Measurements from ENCODE around the gene DSG4.

The DSG4 gene

DNA sequence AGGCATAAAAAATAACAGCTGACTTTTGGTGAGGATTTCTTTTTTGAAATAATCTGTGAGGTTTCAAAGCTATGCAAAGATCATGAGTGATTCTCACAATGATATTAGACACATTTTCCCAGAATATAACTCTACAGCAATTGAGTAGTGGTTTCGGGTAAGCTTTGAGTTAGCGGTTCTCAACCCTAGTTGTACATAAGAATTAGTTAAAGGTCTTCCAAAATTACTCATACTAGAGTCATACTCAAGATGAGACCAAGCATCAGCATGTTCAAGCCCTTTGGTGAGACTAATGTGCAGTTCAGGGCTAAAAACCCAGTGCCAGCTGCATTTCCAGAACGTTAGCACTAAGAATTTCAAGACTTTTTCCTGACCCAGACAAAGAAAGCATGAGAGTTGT, 31.1 kb downstream of the DSG4 start:
- DNase-seq (ENCODE audit: low spot score): no peak

DNA sequence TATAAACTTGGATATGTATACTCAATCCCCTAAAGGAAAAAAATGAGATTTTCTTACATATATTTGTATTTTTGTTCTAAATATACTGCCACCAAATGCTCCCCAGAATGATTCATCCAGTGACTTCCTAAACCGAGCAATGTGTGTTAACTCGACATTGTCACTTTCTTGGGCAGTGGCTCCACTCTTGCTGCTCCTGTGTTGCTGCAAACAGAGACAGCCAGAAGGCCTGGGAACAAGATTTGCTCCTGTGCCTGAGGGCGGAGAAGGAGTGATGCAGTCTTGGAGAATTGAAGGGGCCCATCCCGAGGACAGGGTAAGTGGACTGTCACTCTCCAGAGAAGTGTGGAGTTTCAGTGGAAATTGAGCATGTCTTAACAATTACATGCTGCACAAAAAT, 32.7 kb downstream of the DSG4 start:
- no peak for DNase-seq (ENCODE audit: low spot score)

DNA sequence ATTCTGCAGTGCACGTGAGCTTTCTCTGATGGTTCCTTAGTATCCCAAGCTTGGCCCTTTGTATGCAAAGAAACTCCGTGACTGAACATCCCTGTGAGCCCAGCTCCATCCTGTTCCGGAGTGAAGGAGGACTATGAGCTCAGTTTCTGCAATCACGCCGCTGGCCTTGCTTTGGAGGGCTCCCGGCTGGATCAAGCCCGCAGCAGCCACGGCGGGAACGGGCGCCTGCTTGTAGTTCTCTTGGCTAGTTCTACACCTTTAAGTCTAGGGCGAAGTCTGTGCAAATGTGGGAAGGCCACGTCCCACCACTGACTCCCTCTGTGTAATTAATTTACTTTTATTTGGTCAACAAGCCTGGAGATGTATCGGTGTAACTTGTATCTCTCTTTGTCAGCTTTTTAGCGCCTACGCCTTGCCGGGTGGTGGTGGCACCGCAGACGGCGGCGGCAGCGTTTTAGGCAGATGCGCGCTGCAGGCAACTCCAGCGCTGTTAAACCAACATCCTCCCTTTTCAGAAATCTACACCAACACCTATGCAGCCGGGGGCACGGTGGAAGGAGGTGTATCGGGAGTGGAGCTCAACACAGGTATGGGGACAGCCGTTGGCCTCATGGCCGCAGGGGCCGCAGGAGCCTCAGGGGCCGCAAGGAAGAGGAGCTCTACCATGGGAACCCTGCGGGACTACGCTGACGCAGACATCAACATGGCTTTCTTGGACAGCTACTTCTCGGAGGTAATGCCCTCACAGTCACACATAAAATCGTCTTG, 34.3 kb downstream of the DSG4 start:
- DNase-seq (ENCODE audit: low spot score): no peak

DNA sequence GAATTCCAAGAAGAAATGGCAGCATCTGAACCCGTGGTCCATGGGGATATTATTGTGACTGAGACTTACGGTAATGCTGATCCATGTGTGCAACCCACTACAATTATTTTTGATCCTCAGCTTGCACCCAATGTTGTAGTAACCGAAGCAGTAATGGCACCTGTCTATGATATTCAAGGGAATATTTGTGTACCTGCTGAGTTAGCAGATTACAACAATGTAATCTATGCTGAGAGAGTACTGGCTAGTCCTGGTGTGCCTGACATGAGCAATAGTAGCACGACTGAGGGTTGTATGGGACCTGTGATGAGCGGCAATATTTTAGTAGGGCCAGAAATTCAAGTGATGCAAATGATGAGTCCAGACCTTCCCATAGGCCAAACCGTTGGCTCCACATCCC, 36.6 kb downstream of the DSG4 start:
- DNase-seq (ENCODE audit: low spot score): no peak

DNA sequence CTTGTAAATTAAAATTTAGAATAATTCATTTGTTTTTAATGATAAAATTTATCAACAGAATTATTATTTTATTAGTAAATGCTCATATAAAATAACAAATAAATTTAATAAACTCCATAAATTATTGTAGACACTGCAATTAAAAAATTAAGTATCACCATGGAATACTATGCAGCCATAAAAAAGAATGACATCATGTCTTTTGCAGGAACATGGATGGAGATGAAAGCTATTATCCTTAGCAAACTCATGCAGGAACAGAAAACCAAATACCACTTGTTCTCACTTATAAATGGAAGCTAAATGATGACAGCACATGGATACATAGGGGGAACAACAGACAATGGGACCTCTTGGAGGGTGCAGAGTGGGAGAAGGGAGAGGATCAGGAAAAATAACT, 41.3 kb downstream of the DSG4 start:
- DNase-seq (ENCODE audit: low spot score): no peak

DNA sequence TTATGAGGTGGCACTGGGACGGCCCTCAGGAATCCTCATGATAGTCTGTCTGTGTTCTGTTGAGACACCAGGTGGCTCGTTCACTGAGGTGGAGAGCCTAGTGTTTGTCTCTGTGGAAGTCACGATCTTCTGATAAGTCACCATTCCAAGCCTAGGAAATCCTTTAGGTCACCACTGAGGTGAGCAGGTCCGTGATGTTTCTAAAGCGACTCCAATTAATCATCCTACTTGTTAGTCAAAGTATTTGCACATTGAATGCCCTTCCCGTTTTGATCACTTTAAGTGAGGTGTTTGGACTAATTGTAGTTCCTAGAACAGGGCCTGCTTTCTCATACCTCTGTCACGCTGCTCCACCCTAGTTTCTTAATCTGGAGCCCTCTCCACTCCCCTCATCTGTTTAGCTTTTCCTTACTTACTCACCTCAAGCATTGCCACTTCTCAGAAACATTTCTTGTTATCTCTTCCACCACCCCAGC, 42.9 kb downstream of the DSG4 start:
- no peak for DNase-seq (ENCODE audit: low spot score)

DNA sequence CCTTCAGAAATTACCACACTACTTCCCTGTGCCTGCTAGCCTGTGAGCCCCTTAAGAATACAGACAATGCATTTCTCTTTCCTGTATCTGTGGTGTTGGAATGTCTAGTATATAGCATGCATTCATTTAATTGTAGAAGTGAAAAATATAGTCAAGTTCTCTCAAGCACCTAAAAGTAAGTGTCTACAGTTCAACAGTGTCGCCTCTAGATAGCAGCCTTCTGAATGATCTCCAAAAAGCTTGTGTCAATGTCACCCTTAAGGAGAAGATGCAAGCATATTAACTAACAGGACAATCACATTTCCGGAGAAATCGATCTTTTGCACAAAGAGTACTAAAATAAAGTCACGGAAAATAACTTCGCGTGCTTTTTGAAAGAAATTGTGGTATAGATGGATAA, 43.5 kb downstream of the DSG4 start:
- no peak for DNase-seq (ENCODE audit: low spot score)

DNA sequence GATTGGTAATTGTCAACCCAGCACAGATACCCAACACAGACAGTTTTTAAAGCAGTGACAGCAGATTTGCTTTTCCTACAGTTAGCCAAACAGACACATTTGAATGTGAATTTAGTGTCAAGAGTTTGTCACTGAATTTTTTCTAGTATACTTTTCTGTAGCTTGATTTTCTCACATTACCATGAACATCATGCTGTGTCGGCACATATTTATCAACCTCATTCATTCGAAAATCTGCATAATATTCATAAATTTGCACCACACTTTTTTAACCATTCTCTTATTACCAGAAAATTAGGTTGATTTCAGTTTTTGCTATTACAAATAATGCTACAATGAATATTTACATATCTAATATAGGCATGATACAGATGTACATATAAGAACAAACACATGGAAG, 43.9 kb downstream of the DSG4 start:
- no peak for DNase-seq (ENCODE audit: low spot score)

DNA sequence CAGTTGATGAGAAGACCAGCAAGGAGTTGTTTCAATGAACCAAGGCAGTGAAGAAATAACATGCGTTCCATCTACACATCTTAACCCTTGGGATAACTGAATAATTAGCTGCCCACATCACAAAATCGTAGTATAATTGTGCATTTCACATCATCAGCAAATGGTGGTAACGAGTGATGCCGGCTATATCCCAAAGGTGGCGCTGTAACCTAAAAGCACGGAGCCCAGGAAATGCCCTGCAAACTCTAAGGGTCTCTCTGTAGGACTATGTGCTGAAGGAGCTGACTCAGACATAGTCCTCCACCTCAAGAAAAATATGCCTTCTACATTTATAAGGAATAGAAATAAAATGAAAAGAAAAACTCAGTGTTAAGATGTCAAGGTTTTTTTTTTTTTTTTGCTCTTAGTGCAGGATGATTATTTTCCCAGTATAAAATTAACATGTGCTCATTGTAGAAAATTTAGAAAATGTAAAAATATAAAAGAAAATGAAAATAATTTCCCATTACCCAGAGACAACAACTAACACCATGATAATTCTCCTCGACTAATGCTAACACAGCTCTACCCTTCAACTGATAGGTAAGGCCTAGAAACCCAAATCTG, 47.9 kb downstream of the DSG4 start:
- DNase-seq (ENCODE audit: low spot score): peak; percentile 32

DNA sequence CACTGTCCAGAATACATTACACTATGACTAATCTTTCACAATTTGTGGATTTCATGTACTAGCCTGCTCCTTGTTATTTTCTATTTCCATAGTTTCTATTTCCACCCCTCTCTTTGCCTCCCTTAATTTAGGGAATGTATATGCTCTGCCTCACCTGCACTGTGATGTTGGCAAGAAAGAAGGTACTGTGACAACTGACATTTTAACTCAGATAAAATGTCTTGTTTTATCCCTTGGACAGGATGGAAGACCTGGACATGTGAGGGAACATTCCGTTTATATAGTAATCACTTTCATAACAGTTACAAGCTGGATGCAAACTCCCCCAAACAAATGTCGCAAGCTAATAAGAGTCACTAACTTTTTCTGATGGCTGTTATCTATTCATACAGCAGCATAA, 49.4 kb downstream of the DSG4 start:
- no peak for DNase-seq (ENCODE audit: low spot score)

DNA sequence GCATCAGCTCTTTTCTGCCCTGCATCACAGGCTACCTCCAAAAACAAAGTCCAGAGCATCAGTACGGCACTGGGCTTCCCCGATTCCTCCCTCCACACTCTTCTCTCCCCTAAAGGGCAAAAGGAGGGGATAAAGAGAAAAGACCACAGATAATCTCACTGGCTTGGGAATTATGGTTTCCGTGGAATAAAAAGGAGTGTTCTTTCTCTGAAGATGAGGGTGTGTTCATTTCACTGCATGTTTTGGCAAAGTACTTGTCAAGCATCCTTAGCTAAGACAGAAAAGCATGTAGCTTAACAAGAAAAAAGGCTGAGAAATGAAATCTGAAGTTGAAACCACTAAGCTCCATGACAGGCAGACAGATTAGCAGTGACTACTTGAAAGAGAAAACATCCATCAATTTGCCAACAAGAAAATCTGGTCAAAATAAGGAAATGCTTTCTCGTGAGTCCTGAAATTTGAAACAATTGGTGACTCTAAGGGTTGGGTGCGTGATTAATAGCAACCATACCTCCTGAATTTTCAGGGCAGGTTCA, 50.4 kb downstream of the DSG4 start:
- no peak for DNase-seq (ENCODE audit: low spot score)

DNA sequence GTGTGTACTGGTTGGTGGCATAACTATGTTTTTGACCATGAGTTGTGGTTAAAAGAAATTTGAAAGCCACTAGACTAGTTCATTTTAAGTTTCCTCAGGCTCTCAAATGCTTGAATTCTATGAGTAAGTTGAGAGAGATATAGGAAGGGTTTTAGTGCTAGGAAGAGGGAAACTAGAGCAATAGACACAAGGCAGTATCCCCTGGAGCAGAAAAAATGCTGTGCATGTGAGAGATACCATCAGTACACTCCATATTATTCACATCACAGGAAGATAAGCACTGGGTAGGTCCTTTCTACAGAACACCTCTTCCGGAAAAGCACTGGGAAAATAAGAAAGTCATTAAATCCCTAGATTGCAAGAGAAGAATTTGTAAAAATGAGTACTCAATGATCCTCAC, 51.6 kb downstream of the DSG4 start:
- DNase-seq (ENCODE audit: low spot score): no peak

DNA sequence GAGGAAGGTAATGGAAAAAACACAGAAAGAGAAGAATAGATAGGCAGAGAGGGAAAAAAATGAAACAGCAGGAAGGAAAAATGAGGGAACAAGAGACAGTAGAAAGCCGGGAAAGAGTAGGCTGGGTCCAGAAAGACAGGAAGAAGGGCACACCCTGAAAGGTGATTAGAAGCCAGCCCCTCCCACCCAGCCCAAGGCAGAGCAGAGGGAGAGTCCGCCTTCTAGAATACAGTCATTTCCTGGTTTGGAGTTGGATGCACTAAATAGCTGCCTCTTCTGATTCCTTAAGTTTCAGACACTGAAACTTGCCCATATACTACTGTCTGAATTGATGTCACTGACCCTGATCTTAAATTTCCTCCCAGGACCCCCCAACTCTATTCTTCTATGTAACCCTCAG, 53.0 kb downstream of the DSG4 start:
- no peak for DNase-seq (ENCODE audit: low spot score)

DNA sequence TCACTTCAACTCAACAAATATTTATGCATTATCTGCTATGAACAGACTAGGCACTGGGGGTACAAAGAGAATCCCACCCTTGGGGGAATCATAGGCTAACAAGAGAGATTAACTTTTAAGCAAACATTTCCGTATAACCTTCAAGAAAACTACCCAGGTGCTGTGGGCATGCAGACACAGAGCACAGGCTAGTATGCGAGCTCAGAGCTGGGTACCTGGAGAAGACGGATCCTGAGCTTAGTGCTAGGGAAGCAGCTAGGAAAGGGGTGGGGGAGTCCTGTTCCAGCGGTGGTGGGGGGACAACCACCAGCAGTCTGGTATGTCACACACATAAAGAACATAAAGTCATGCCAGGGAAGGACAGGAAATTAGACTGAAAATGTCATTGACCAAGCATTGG, 53.5 kb downstream of the DSG4 start:
- no peak for DNase-seq (ENCODE audit: low spot score)

DNA sequence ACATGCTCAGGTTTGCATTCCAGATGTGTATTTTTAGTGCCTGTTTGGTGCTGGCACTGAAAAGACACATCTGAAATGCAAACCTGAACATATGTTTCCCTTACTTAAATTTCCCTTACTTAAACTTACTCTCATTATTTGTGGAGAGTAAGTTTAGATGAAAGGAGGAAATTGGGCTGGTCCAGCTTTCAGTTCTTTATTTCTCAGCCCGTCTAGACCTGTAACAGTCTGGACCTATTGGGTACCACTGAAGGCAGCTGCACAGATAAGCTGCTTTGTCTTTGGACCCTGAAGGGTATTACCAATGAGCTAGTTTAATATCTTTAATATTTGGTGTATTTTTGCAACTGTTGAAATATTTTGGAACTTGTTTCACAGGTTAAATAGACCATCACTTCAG, 54.0 kb downstream of the DSG4 start:
- DNase-seq (ENCODE audit: low spot score): no peak

DNA sequence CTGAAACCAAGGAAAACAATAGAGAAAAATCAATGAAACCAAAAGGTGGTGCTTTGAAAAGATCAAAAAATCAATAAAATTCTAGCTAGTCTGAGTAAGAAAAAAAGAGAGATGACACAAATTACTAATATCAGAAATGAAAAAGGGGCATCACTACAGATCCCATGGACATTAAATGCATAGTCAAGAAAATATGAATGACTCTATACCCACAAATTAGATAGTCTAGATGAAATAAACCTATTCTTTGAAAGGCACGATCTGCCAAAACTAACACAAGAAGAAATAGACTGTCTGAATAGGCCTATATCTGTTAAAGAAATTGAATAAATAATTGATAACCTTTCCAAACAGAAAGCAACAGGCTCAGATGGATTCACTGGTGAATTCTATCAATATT, 55.7 kb downstream of the DSG4 start:
- no peak for DNase-seq (ENCODE audit: low spot score)

DNA sequence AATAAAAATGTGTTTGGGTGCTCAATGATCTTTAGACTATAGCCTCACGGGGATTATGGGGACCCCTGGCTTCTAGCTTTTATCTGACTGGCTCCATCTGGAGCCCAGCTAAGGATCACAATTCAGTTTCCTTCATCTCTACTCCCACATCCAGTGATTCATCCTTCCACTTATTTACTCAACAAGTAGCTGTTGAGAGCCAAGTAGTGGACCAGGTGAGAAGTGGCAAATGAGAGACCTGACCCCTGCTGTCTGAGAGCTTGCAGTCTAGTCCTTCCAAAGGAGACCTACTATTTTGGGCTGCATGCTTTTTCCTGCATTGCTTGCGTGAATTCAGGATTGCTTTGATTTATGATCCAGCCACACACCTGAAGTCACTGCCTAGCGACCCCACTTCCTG, 60.2 kb downstream of the DSG4 start:
- DNase-seq (ENCODE audit: low spot score): no peak

DNA sequence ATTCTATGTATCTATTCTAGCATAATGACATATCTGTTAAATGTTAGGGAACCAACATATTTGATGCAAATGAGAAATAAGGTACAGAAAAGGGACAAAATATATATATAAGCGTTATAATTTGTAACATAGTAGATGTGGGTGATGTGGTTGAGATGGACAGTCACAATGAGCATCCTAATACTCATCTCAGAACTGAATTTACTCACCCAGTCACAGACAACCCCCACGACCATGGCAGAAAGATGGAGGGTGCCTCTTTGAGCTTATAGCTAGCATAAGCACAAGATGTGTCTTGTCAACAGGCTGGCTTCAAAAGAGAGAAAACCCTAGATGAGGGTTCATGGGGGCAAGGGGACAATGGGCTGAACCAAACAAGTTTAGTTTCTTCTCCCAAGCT, 61.8 kb downstream of the DSG4 start:
- DNase-seq (ENCODE audit: low spot score): no peak

DNA sequence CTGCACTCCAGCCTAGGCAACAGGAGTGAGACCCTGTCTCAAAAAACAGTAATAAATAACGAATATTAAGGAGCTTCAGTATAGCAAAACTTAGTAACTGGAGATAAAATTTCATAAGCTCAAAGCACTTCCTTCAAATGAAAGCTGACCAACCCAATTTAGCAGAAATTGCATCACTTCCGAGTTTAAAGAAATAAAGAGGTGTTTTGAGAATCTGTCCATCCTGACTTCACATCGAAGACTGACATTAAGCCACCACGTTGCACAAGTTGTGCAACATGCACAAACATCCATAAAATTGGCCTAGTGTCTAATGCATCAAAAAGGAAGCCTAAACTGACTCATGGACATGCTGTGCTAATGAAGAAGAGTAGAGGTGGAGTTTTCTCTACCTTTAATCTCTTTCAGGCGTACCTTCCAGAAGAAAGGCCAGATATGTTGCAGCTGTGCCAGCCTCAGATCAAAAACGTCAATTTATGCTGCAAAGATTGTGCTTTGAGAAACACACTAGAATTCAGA, 63.3 kb downstream of the DSG4 start:
- no peak for DNase-seq (ENCODE audit: low spot score)

DNA sequence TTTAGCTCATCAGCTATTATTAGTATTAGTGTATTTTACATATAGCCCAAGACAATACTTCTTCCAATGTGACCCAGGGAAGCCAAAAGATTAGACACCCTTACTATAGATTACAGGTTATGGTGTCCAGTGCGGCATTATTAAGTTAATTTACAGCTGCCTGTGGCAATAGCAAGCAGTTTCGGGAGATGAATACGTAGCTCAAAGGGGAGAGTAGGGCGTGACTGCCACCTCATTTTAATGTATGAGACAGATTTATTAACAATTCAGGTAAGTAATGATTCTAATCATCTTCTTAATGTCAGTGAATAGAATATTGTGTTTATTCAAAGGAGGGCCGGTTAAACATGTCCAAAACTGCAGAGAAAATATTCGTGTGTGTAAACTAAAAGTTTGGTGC, 64.2 kb downstream of the DSG4 start:
- DNase-seq (ENCODE audit: low spot score): no peak

DNA sequence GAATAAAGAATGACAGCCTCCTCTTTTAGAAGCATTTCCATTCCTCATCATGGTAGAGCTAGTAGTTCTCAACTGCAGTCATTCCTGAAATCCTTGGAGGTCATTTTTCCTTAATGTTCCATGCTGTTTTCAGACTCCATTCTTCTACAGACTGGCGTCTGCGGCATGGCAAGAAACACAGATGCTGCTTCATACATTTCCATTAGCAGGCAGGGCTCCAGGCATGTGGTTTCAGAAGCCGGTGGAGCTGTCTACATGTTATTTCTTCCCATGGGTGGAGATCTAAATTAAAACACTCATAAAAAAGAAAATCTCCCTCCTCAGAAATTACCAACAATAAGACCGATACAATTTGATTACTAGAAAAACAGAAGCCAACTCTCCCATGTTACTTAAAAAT, 64.9 kb downstream of the DSG4 start:
- no peak for DNase-seq (ENCODE audit: low spot score)

DNA sequence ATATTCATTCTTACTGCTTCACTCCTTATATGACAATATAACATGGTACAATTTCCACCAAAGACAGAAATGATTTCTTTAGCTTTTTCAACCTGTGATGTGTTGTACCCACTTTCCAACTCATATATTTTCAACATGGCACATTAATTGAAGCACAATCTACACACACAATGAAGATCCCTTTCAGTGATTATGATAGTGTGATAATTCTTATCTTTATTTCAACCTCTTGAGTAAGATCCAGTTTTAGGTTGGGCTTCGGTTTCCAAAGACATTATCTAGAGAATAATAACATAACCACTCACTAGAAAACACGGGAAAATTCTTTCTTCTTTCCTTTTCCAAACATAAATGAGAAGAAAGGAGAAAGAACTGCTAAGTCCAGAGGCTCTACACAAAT, 67.6 kb downstream of the DSG4 start:
- DNase-seq (ENCODE audit: low spot score): no peak

DNA sequence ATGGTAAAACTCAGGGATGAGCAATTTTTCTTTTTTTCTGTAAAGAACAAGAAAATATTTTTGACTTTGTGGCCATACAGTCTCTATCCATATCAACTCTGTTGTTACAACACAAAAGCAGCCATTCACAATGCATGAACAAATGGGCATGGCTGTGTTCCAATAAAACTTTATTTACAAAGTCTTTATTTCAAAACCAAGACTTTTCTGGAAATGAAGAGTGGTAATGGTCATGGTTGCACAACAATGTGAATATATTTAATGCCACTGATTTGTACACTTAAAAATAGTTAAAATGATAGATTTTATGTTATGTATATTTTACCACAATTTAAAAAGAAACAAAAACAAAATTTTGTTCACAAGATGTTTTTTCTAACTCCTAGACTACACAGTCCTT, 69.3 kb downstream of the DSG4 start:
- no peak for DNase-seq (ENCODE audit: low spot score)

DNA sequence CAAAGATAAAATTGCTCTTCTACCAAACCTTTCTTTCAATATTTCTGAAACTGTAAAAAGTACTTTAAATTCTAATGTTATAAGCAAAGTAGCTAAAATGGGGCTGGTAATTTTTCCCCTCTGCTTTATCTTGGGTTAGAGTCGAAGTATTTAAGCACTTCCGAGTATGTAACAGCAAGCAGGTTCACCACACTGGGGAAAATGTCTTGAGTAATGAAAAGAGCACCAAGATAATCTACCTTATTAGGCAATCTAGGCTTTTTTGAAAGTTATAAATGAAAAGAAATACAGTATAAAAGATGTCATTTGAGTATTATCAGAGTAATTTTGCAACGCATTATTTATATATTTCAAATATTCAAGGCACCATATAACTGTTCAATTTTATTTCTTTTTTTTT, 70.3 kb downstream of the DSG4 start:
- no peak for DNase-seq (ENCODE audit: low spot score)
